Astrocyte of the cerebellum (primary cell): ENCODE measurements around the gene ARHGAP26.

ENCODE experiments used
- DNase-seq: peaks from one replicate; pipeline ENCODE4 v3.0.0-alpha.2; 2011; ENCODE audit warnings: low read depth
- H3K4me3 ChIP-seq: 2 replicates; pipeline ENCODE4 v1.5.1; 2011; ENCODE audit warnings: mild to moderate bottlenecking, low read depth, low read length, moderate library complexity
- CTCF ChIP-seq: IDR thresholded peaks from 2 replicates; pipeline ENCODE4 v1.5.1; 2012; ENCODE audit warnings: low read length, low read depth, moderate library complexity, mild to moderate bottlenecking; ENCODE audit errors: missing control alignments
- in situ Hi-C: cut with HindIII; loops from 2 replicates; pipeline ENCODE4 v1.10.0; 2017; ENCODE audit warnings: low sequenced_read_pairs

The ARHGAP26 gene

GRCh38 chr5:142725231-142726187, 44.7 kb upstream of the ARHGAP26 start:
- H3K4me3 ChIP-seq = no peak overlapping the region
- no peak for TF ChIP-seq CTCF
- no peak for DNase-seq
- in situ Hi-C loops = loop anchor here (5.0 kb wide), 1 partner anchor 72 kb away; no protein-coding TSS in a partner anchor

GRCh38 chr5:142726188-142726731, 43.9 kb upstream of the ARHGAP26 start:
- peak; percentile 65 for DNase-seq
- no peak overlapping the region for H3K4me3 ChIP-seq
- TF ChIP-seq CTCF = no peak
- in situ Hi-C loops = loop anchor here (5.0 kb wide), 1 partner anchor 71 kb away; no protein-coding TSS in a partner anchor

GRCh38 chr5:142727735-142728047, 42.5 kb upstream of the ARHGAP26 start:
- no peak for TF ChIP-seq CTCF
- DNase-seq = no peak
- H3K4me3 ChIP-seq = no peak overlapping the region
- in situ Hi-C loops = loop anchor here (5.0 kb wide), 1 partner anchor 70 kb away; no protein-coding TSS in a partner anchor

- DNase-seq = no peak
- in situ Hi-C loops = no loop called here
- no peak overlapping the region for H3K4me3 ChIP-seq
- TF ChIP-seq CTCF = no peak
Observed at GRCh38 chr5:142735323-142736246, 34.6 kb upstream of the ARHGAP26 start.

- no peak overlapping the region for H3K4me3 ChIP-seq
- no peak for TF ChIP-seq CTCF
- DNase-seq = no peak
- in situ Hi-C loops = no loop called here
Observed at GRCh38 chr5:142736247-142736632, 33.9 kb upstream of the ARHGAP26 start.

- in situ Hi-C loops = no loop called here
- DNase-seq = no peak
- TF ChIP-seq CTCF = no peak
- H3K4me3 ChIP-seq = no peak overlapping the region
Observed at GRCh38 chr5:142737179-142737578, 33.0 kb upstream of the ARHGAP26 start.
